ENCODE measurements around the gene PDZRN4.

GRCh38 chr12:41302979-41303403, 114.9 kb downstream of the PDZRN4 start:
- TF ChIP-seq CTCF (IDR thresholded peaks at IDR 0.05; ENCODE audit: insufficient read depth, low read length, poor library complexity, severe bottlenecking): no peak
- TF ChIP-seq EZH2phosphoT487 (conservative IDR thresholded peaks at IDR 0.05; ENCODE audit: low read length): no peak
